HG02623 (cell line): Measurements from ENCODE around the gene TAS2R42.

Source experiments
- ATAC-seq: cut with Tn5 transposase; IDR thresholded peaks from one replicate; pipeline ENCODE4 v1.9.1; 2021; ENCODE audit warnings: moderate library complexity; ENCODE audit not compliant: unreplicated experiment

The TAS2R42 gene

DNA sequence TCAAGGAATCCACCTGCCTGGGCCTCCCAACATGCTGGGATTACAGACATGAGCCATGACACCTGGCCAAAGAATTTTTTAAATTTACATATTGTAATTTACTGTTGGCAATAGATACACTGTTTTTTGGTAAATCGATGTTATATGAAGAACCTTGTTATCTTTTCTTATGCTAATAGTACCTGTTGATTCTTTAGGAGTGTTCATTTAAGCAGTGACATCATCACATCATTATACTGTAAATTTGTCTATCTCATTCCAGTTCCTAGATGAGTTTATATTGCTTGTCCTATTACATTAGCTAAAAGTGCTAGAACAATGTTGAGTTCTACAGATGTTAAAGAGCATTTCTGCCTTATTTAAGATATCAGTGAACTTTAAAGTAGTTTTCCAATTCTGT, 39.3 kb downstream of the TAS2R42 start:
- ATAC-seq = no peak

DNA sequence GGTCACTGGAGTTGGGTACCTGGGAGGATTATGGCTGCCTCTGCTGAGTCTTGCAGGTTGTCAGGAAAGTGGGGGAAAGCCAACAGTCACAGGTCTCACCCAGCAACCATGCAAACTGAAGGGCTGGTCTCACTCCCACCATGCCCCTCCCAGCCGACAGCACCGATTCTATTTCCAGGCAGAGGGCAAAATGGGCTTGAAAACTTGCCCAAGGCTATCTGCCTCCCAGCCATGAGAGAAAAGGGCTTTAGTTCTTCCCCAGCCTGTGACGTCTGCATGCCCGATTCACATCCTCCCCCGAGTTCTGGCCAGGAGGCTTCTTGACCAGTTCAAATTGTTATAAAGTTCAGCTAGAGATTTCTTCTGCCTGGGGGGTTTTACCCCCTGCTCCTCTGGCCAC, 42.4 kb downstream of the TAS2R42 start:
- ATAC-seq = no peak

DNA sequence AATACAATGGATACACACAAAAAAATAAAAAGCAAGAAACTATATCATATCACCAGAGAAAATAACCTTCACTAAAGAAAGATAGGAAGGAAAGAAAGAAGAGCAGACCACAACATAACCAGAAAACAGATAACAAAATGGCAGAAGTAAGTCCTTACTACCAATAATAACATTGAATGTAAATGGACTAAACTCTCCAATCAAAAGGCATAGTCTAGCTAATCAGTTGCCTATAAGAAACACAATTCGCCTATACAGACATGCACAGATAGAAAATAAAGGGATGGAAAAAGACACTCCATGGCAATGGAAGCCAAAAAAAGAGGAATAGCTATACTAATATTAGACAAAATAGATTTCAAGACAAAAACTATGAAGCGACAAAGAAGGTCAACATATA, 43.4 kb downstream of the TAS2R42 start:
- ATAC-seq = no peak

- no peak for ATAC-seq
These were observed 50.7 kb downstream of the TAS2R42 start for GRCh38 chr12:11136075-11136474.
